ENCODE measurements around the gene GBE1.

DNA sequence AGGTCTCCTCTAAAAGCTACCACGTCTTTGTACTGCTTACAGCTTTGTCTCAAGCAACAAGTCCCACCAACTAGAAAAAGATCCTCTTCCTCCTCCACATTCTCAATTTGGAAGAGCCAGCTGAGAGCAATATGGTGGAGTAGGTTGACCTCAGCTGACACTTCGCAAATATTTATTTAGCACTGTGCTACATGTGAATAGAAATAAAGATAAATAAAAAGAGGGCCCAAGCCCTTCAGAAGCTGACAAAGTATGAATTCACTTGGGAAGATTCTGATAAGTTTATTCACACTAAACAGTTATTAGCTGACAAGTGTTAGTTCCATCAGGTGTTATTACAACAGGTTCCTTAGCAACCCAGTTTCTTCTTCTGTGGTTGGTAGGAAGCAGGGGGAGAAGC, 310.3 kb downstream of the GBE1 start:
- TF ChIP-seq CTCF (IDR thresholded peaks at IDR 0.05) = no peak
- TF ChIP-seq POLR2AphosphoS5 (IDR thresholded peaks at IDR 0.05) = no peak

Measured in sigmoid colon (tissue), 4 donors.